HG03442 (cell line): ENCODE results near the gene GH1.

Experiments used
- ATAC-seq: cut with Tn5 transposase; IDR thresholded peaks from one replicate; pipeline ENCODE4 v1.9.1; 2021; ENCODE audit warnings: mild to moderate bottlenecking, moderate library complexity; ENCODE audit not compliant: unreplicated experiment

Gene GH1

GRCh38 chr17:63945784-63946439 lies 27.3 kb upstream of the GH1 start:
- no peak for ATAC-seq

DNA sequence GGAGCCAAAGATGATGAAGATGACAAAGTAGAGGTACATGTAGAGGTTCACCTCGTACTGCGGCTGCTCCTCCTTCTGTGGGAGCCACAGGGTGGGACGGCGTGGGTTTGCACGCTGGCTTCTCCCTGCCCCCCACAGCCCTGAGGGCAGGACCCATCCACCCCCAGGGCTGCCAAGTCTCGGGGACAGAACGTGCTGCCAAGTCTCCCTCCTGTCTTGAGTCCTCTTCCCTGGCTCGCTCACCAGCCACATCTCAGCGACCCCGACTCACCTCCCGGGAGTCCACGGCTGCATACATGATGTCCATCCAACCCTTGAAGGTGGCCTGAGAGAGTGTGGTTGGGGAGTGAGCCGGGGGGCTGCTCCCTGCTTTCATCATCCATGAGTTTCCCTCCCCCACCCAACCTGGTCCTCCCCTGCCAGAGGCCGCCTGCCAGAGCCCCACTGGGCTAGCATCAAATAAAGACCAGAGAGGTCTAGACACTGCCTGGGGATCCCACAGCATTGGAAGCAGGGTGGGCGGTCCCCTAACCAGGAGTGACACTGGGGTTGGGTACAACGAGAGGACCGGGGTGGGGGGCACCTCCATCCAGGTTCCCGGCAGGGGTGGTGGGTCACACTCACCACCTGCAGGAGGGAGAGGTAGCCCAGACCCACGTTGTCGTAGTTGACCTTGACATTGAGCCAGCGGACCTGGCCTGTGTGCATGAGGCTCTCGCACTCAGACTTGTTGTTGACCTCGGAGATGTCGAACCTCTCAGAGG lies 26.3 kb upstream of the GH1 start:
- no peak for ATAC-seq

GRCh38 chr17:63943745-63944144 lies 25.1 kb upstream of the GH1 start:
- ATAC-seq = no peak

DNA sequence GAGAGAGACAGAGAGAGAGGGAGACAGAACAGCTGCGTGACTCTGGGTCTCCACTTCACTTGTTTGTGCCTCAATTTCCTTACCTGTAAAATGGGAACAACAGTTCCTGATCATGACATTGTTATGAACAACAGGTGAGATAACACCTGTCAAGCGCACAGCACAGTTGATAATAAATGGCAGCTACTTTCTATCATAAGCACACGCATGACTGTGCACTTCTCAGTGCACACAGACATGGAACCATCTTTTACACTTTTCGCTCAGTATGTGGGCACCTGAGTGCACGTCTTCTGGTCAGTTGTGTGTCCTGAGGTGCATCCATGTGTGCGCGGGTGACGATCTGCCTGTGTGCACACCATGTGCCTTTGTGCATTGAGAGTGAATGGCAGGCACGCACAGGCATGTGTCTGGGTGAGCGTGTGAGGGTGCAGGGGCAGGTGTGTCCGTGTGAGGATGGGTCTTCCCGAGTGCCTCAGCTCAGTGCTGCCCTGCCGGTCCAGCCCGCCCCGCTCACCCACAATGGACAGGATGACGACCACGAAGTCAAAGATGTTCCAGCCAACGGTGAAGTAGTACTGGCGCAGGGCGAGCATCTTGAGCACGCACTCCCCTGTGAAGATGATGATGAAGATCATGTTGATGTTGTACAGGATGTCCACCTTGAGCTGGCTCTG lies 23.8 kb upstream of the GH1 start:
- no peak for ATAC-seq

GRCh38 chr17:63941751-63942150 lies 23.1 kb upstream of the GH1 start:
- ATAC-seq = no peak

GRCh38 chr17:63941162-63941561 lies 22.5 kb upstream of the GH1 start:
- no peak for ATAC-seq

GRCh38 chr17:63940584-63940983 lies 21.9 kb upstream of the GH1 start:
- ATAC-seq = no peak

- no peak for ATAC-seq
These were observed 21.2 kb upstream of the GH1 start for GRCh38 chr17:63939884-63940283.

DNA sequence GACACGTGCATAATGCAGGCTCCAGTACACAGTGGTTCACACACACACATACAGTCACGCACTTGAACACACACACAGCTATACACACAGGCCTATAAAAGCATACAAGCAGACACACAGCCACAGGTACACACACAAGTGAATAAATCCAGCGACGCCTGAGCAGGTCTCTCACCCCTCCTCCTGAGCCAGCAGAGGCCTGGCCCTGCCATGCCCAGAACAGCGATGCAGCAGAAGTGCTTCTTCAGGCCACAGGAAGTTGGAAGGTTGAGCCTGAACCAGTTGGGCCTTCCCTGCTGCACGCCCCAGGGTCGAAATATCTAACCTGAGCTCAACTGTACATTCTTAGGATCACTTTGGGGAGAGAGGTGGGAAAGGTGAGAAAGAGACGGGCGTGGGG lies 20.8 kb upstream of the GH1 start:
- no peak for ATAC-seq

DNA sequence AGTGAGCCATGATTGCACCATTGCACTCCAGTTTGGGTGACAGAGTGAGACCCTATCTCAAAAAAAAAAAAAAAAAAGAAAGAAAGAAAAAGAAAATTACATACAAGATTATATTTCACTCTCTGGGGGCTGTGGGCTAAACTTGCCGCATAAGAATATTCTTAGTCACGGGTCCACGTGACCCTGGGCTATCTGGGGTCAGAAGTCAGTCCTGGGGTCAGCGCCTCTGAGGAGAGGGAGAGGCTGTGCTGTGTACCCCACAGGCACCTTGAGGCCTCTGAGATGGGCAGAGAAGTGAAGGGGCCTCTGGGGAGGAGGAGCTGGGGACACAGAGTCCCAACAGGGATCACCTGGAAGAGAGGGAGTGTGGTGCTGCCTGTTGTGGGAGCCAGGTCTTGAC lies 19.3 kb upstream of the GH1 start:
- ATAC-seq = no peak

DNA sequence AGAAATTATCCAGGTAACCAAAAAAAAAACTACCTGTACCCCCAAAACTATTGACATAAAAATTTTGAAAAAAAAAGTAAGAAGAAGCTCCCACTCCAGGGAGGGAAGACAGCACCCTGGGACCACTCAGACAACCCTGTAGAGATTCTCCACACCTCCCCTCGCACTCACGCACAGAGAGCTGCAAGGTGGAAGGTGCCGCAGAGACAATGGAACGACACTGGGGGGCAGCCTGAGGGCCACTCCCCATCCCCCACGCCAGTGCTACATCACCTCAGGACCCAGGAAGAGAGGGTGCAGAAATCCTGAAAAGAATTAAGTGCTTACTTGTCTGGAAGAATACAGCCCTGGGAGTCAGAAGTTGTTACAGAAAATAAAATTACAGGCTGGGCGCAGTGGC lies 18.7 kb upstream of the GH1 start:
- ATAC-seq = no peak

DNA sequence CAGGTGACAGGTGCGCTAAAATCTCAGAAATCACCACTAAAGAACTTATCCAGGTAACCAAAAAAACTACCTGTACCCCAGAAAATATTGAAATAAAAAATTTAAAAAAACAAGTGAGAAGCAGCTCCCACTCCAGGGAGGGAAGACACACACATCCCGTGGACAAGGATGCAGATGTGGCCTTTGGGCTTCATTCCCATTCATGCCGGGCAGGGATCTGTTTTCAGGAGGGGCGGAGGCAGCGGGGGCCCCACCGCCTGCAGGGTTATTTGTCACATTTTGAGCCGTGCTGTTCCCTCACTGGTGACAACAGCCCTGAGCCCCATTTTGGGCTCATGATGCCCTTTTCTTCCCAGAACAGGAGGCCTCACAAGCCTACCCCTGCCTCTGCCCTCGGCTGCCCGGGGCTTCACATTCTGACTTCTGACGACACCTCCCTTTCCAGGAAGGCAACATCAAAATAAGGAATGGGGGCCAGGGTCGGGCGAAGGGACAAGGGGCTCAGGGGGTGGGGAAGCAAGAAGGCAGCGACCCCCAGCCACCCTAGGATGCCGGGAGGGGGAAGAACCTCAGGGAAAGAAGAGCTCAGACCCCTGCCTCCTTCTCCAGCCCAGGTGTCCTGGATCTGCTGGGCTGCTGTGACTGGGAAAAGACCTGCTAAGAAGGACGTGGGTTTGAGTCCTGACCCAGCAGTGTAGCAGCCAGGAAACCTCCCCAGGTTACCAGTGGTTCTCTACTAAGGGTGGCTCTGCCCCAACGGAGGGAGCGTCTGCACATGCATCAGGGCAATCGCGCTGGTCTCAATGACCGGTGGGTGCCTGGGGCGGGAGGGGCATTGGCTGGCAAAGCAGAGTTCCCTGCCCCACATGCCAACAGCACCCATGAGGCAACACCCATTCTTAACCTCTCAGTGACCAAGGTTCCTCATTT lies 15.8 kb upstream of the GH1 start:
- ATAC-seq = no peak

DNA sequence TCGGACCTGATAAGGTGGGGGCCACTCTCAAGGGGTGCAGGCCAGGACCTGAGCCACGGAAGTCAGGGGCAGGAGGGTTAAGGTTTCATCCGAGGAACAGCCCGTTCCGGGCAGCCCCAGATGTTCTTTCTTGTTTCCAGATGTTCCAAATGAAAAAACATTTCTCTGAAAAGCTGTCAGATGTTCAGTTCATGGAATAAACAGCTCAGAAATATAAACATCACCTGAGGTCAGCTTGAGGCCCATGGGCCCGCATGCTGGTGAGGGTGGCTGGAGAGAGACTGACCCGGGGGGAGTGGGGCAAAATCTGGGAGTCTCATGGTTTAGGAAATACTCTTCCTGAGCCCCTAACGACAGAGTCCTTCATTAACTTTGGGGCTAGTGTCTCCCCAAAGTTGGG lies 15.0 kb upstream of the GH1 start:
- no peak for ATAC-seq

- ATAC-seq = peak; percentile 13
These were observed 14.1 kb upstream of the GH1 start for GRCh38 chr17:63932721-63933120.

DNA sequence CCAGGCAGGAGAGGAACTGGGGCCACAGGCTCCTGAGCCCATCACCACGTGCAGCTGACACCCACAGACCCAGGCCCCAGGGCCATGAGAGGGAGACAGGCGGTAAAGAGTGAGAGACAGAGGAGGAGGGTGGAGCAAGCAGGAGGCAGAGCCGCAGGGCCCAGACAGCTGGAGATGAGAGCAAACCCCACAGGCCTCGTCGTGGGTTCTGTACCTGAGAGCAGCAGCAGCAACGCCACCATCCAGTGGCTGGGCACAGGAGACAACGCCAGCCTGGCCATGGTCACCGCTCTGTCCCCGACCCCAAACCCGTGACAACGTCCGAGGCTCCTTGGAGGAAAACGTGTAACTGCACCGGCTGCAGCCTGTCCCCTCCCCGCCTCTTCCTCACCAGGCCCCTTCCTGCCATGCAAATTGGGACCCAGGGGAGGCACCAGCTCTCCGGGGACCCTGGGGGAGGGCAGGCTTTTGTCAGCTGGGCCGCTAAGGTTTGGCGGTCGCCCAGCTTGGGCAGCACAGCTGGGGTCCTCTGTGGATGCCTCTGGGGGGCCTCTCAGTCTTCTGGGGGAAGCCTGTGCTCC lies 13.4 kb upstream of the GH1 start, which contains the start of gene CD79B:
TSS of gene CD79B (minus strand) at position 351 of the 581 bp plus-strand sequence. CDS start at position 281, 70 bp downstream.
- ATAC-seq = peak; percentile 65

- ATAC-seq = no peak
These were observed 12.4 kb upstream of the GH1 start for GRCh38 chr17:63930951-63931575.

DNA sequence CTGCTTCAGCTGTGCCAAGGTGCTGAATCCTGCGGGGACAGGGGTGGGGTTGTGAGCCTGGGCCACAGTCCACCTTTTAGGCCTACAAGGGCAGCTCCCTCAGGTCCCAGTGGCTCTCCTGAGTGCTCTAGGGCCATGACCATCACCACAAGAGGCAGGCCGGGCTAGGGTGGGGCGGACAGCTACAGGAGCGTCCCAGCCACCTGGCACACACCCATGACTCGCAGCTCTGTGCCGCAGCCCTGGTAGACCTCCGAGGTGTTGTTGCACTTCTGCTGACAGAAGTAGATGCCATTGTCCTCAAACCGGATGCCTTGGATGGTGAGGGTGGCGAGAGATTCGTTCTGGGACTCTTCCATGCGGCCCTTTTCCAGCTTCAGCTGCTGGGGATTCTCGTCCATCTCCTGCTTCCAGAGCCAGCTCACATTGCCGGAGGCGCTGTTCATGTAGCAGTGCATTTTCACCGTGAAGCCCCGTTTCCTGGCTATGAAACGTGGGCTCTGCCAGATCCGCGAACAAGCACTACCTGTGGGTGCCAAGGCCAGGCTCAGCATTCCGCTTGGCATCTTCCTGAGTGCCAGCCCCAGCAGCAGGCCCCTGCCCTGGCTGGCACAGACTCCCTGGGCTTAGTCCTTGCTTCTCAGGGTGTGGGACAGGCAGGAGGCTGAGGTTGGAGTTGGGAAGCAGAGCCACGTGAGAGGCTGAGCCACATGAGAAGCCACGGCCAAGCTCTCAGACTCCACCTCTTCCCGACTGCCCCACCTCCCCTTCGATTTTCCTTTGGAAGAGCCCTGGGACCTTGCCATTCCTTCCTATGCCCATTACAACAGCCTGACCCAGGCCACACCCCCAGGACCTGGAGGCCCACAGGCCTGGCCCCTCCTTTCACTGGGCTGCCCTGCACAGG lies 11.5 kb upstream of the GH1 start:
- ATAC-seq = no peak

DNA sequence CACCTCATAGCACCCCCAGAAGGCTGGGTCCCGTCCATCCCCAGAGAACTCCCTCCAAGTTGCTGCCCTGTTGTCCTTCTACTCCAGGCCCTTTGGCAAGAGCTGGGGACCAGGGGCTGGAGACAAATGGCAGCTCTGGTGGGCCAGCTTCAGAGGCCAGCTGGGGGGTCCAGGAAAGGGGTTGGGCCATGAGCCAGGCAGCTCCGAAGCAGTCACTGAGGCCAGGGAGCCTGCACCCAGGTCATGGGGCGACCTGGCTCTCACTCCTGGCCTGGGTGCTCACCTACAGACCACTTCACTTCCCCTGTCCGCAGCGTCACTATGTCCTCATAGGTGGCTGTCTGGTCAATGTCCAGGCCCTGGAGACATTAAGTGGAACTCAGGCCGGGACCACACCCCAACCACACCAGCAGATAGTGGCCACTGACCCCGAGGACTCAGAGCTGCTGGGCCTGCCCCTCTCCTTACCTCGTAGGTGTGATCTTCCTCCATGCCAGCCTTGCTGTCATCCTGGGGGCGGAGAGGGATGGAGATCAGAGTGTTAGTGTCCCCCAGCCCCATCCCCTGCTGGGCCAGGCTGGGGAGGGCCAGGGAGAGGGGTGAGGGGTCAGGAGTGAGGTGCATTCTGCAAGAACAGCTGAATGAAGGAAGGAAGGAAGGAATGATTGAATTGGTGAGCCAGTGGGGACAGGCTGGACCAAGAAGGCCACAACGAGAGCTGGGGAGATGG lies 10.5 kb upstream of the GH1 start:
- no peak for ATAC-seq
